Measurements from ENCODE around the gene HSDL2.
A peak's percentile ranks its signal among the peaks of the same experiment; 100 is the strongest.

The HSDL2 gene

DNA sequence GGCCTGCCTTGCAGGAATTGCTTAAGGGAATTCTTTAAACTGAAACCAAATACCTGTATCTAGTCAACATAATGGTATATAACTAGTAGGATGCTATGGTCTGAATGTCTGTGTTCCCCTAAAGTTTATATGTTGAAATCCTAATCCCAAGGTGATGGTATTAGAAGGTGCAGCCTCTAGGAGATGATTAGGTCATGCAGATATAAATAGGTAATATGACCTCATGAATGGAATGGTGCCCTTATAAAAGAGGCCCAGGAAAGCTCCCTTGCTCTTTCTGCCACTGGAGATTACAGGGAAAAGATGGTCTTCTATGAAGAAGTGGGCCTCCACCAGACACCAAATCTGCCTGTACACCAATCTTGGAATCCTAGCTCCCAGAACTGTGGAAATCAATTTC, 99.3 kb downstream of the HSDL2 start:
- Mint-ChIP-seq H3K4me3 (no peak overlapping the region), H3K27me3 (no peaks in the 10 kb centered on the region), H3K36me3 (ENCODE audit: low read depth) (peaks cover 24% of the 10 kb centered on the region), H3K27ac (no peak overlapping the region), H3K4me1 (no peaks in the 10 kb centered on the region), H3K9me3 (peaks cover 8% of the 10 kb centered on the region)
- DNase-seq: no peak
- no peak for ATAC-seq

GRCh38 chr9:112484607-112485006, 104.7 kb downstream of the HSDL2 start:
- no peak for ATAC-seq
- no peak overlapping the region for H3K4me3 Mint-ChIP-seq
- H3K9me3 Mint-ChIP-seq: no peaks in the 10 kb centered on the region
- H3K27ac Mint-ChIP-seq: no peak overlapping the region
- H3K27me3 Mint-ChIP-seq: no peaks in the 10 kb centered on the region
- H3K36me3 Mint-ChIP-seq (ENCODE audit: low read depth): peaks cover 9% of the 10 kb centered on the region
- peaks cover 33% of the 10 kb centered on the region for H3K4me1 Mint-ChIP-seq
- no peak for DNase-seq

DNA sequence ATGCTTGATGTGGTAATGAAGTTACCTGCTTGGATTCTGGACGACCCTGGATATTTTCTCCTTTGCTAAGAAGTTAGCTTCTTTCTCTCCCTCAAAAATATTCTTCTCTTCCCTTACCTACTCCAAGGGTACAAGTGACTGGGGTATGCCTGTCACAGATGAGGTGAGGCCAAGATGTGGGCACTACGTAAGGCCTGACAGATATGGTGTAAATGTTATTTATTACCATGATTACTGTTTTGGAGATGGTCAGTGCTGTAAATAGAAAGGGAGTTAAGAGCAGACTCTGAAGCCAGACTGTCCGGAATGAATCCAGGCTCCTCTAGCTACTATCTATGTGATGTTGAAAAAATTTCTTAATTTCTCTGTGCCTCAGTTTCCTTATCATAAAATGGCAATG, 105.7 kb downstream of the HSDL2 start:
- peak overlapping the region; percentile 98 for H3K4me3 Mint-ChIP-seq
- H3K9me3 Mint-ChIP-seq: no peaks in the 10 kb centered on the region
- H3K27me3 Mint-ChIP-seq: no peaks in the 10 kb centered on the region
- H3K27ac Mint-ChIP-seq: peak overlapping the region; percentile 97
- peaks cover 9% of the 10 kb centered on the region for H3K36me3 Mint-ChIP-seq (ENCODE audit: low read depth)
- ATAC-seq: no peak
- H3K4me1 Mint-ChIP-seq: peaks cover 35% of the 10 kb centered on the region
- DNase-seq: no peak

DNA sequence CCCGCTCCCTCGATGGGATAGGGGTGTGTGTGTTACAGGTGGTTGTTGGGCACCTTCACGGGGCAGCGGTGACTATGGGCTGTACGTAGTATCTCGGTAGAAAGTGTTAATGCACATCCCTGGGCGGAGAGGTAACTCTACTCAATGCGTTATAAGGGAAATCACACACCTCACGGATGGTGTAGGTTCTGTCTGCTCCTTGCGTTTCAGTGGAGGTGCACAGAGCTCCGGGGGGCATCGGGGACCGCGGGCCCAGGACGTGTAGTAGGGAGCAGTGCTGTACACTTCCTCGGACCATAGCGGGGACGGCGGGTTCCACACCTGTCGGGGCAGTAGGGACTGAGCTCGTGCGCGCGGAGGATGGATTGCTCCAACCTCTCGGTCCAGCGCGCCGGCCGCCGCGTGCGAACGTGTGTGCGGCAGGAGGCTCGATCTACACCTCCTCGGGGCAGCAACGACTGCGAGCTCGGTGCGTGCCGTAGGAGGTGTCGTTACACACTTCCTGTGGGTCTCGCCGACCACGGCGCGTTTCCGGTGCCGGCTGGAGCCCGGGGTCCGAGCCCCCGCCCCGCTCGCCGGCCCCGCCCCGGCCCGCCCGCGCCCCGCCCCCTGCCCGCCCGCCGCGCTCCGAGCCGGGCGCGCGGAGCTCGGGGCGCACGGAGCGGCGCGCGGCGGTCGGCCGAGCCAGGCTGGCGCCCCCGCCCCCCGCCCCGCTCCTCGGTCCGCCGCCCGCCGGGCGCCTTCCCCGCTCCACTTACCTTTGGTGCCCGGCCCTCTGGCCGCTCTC, 106.5 kb downstream of the HSDL2 start, which contains the start of gene KIAA1958:
Gene KIAA1958 (plus strand): TSS at position 607 of the 787 bp plus-strand sequence. CDS start 87,254 bp downstream, outside the sequence.
- H3K27ac Mint-ChIP-seq: peak within 1 kb of the TSS; percentile 97

GRCh38 chr9:112487008-112487798, 107.3 kb downstream of the HSDL2 start:
- peak; percentile 30 for ATAC-seq
- Mint-ChIP-seq H3K27me3 (no peaks in the 10 kb centered on the region), H3K4me1 (peaks cover 35% of the 10 kb centered on the region)

More for the DNA sequence above, 106.5 kb downstream of the HSDL2 start, which contains the start of gene KIAA1958:
- H3K4me3 Mint-ChIP-seq: peak within 1 kb of the TSS; percentile 98
- peaks cover 35% of the 10 kb centered on the region for H3K4me1 Mint-ChIP-seq
- H3K9me3 Mint-ChIP-seq: no peaks in the 10 kb centered on the region
- peaks cover 6% of the 10 kb centered on the region for H3K36me3 Mint-ChIP-seq (ENCODE audit: low read depth)
- ATAC-seq: peak; percentile 98
- peak; percentile 87 for DNase-seq
- no peaks in the 10 kb centered on the region for H3K27me3 Mint-ChIP-seq

GRCh38 chr9:112487799-112488340, 108.0 kb downstream of the HSDL2 start:
- no peaks in the 10 kb centered on the region for H3K9me3 Mint-ChIP-seq
- peaks cover 35% of the 10 kb centered on the region for H3K4me1 Mint-ChIP-seq
- peak overlapping the region; percentile 94 for H3K4me3 Mint-ChIP-seq
- H3K36me3 Mint-ChIP-seq (ENCODE audit: low read depth): peaks cover 12% of the 10 kb centered on the region
- H3K27ac Mint-ChIP-seq: peak overlapping the region; percentile 86
- no peaks in the 10 kb centered on the region for H3K27me3 Mint-ChIP-seq
- DNase-seq (no peak), ATAC-seq (no peak)

More at GRCh38 chr9:112487008-112487798, 107.3 kb downstream of the HSDL2 start:
- H3K4me3 Mint-ChIP-seq: peak overlapping the region; percentile 94
- H3K9me3 Mint-ChIP-seq: no peaks in the 10 kb centered on the region
- peak; percentile 60 for DNase-seq
- peak overlapping the region; percentile 86 for H3K27ac Mint-ChIP-seq
- H3K36me3 Mint-ChIP-seq (ENCODE audit: low read depth): peaks cover 6% of the 10 kb centered on the region

DNA sequence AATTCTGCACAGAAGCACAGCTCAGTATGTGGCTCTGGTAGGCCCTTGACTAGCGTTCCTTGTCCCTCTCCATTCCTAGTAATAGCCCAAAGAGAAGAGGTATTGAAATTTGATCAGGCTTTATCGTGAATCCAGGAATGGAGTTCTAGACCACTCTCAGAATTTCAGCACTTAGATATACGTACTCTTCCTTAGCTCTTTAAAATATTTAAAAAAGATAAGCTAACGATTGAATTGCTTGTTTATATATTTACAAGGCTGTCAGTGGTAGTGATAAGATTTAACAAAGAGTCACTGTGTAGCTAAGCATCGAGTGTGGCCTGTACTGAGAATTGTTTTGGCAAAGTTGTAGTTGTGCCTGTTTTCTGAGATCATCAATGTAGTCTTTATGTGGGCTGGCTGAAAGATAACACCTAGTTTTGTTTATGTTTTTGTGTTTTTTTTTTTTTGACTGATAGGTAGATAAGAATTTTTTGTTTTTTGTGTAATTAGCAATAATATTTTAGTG, 109.2 kb downstream of the HSDL2 start:
- Mint-ChIP-seq H3K27me3 (no peaks in the 10 kb centered on the region), H3K4me3 (no peak overlapping the region), H3K27ac (no peak overlapping the region), H3K36me3 (ENCODE audit: low read depth) (peaks cover 24% of the 10 kb centered on the region), H3K4me1 (peaks cover 35% of the 10 kb centered on the region), H3K9me3 (peaks cover 8% of the 10 kb centered on the region)
- no peak for ATAC-seq
- no peak for DNase-seq

- H3K9me3 Mint-ChIP-seq: peaks cover 18% of the 10 kb centered on the region
- ATAC-seq: no peak
- H3K36me3 Mint-ChIP-seq (ENCODE audit: low read depth): peaks cover 32% of the 10 kb centered on the region
- H3K4me3 Mint-ChIP-seq: no peak overlapping the region
- DNase-seq: no peak
- H3K27ac Mint-ChIP-seq: no peak overlapping the region
- no peaks in the 10 kb centered on the region for H3K27me3 Mint-ChIP-seq
- H3K4me1 Mint-ChIP-seq: peaks cover 35% of the 10 kb centered on the region
Observed at GRCh38 chr9:112489876-112490666, 110.2 kb downstream of the HSDL2 start.

DNA sequence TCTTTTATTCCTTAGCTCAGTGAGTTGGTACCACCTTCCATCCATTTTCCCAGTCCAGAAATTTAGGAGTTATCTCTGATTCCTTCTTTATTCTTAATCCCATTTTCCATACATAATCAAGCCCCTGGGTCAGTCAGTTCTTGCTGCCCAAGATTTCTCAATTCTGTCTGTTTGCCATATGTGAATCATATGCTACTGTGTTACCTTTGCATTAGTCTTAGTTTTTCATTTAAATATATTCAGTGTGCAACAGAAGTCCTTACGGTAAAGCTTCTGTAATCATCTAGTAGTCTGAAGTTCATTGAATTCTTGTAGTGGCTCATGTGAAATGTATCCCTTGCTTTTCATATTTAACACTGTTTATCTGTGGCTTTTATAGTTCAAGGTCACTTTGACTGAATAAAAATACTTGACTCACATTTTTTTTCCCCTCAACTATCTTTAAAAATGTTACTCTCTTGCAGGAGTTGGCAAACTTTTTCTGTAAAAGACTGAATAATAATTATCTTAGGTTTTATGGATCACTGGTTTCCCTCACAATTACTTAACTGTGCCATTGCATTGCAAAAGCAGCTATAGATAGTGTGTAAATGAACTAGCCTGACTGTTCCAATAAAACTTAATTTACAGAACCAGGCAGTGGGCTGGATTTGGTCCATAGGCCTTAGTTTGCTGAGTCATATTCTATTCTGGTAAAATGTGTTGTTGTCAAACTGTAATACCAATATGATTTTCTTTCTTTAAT, 113.7 kb downstream of the HSDL2 start:
- H3K27me3 Mint-ChIP-seq: no peaks in the 10 kb centered on the region
- peaks cover 23% of the 10 kb centered on the region for H3K9me3 Mint-ChIP-seq
- H3K4me3 Mint-ChIP-seq: no peak overlapping the region
- H3K4me1 Mint-ChIP-seq: peaks cover 14% of the 10 kb centered on the region
- no peak overlapping the region for H3K27ac Mint-ChIP-seq
- ATAC-seq (no peak), DNase-seq (no peak)
- peaks cover 33% of the 10 kb centered on the region for H3K36me3 Mint-ChIP-seq (ENCODE audit: low read depth)

DNA sequence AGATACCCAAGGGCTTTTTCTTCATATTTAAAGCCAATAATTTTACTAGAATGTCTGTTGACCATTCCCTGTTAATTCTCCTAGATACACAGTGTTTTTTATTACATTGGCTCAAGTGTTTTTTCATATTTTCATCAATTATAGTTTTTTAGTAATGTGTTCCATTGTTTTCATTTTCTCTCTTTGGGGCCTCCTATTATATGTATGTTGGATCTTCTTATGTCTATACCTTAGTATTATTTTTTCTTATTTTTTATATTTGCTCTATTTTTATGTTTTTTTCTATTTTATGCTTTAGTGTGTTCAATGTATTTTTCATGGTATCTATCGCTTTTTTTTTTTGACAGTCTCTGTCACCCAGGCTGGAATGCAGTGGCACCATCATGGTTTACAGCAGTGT, 114.2 kb downstream of the HSDL2 start:
- Mint-ChIP-seq H3K9me3 (peaks cover 23% of the 10 kb centered on the region), H3K27ac (no peak overlapping the region), H3K27me3 (no peaks in the 10 kb centered on the region), H3K4me1 (peaks cover 9% of the 10 kb centered on the region), H3K36me3 (ENCODE audit: low read depth) (peaks cover 33% of the 10 kb centered on the region), H3K4me3 (no peak overlapping the region)
- no peak for DNase-seq
- no peak for ATAC-seq

- DNase-seq: no peak
- no peak for ATAC-seq
- H3K4me1 Mint-ChIP-seq: peaks cover 4% of the 10 kb centered on the region
- H3K36me3 Mint-ChIP-seq (ENCODE audit: low read depth): peaks cover 33% of the 10 kb centered on the region
- no peaks in the 10 kb centered on the region for H3K27me3 Mint-ChIP-seq
- no peak overlapping the region for H3K4me3 Mint-ChIP-seq
- H3K27ac Mint-ChIP-seq: no peak overlapping the region
- H3K9me3 Mint-ChIP-seq: peaks cover 23% of the 10 kb centered on the region
Observed at GRCh38 chr9:112495614-112496013, 115.7 kb downstream of the HSDL2 start.

DNA sequence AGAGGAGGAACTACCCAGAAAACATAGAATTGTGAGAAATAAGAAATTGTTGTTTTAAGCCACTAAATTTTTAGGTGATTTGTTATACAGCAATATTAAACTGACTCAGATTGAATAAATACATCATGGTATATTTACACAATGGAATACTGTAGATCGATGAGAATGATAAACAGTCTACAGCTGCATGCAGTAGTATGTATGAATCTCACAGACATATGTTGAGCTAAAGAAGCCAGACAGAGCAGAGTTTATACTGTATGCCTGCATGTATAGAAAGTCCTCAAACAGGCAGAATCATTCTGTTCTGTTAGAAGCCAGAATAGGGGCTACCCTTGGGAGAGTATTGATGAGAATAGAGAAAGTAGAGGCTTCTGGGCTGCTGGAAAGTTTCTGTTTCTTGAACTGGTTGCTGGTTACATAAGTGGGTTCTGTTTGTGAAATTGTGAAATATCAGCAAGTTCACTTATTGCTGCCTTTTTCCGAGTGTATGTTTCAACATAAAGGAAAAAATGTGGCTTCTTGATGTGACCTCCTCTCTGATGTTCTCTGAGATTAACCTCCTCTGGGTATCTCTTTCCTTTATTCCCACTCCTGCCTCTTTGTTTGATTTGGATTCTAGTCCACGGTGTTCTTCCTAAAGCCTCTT, 116.3 kb downstream of the HSDL2 start:
- no peak for DNase-seq
- no peaks in the 10 kb centered on the region for H3K27me3 Mint-ChIP-seq
- peaks cover 23% of the 10 kb centered on the region for H3K9me3 Mint-ChIP-seq

DNA sequence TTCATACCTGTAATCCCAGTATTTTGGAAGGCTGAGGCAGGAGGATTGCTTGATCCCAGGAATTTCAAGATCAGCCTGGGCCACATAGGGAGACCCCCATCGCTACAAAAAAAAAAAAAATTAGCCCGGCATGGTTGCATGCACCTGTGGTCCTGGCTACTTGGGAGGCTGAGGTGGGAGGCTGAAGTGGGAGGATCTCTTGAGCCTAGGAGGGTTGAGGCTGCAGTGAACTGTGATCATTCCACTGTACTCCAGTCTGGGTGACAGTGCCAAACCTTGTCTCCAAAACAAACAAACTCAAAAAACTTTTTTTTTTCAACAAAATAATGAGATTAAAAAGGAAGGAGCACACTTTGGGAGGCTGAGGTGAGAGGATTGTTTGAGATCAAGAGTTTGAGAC, 120.9 kb downstream of the HSDL2 start:
- Mint-ChIP-seq H3K9me3 (no peaks in the 10 kb centered on the region), H3K4me3 (no peak overlapping the region), H3K36me3 (ENCODE audit: low read depth) (no peaks in the 10 kb centered on the region), H3K27me3 (no peaks in the 10 kb centered on the region), H3K4me1 (peaks cover 2% of the 10 kb centered on the region), H3K27ac (no peak overlapping the region)
- DNase-seq (no peak), ATAC-seq (no peak)

More for the DNA sequence above, 116.3 kb downstream of the HSDL2 start:
- ATAC-seq: no peak
- H3K4me3 Mint-ChIP-seq: no peak overlapping the region
- H3K4me1 Mint-ChIP-seq: peaks cover 4% of the 10 kb centered on the region
- H3K27ac Mint-ChIP-seq: no peak overlapping the region
- peaks cover 33% of the 10 kb centered on the region for H3K36me3 Mint-ChIP-seq (ENCODE audit: low read depth)

Data from activated naive CD8-positive, alpha-beta T cell treated with anti-CD3 and anti-CD28 coated beads, Interleukin-2, amount 50 U/mL, for 24 hours (primary cell).